Vagina (tissue), 2 donors: ENCODE results near the gene ACP7. TPM values are rescaled to one million over a fixed set of nuclear protein-coding genes. Genes with fewer than 3 reads are reported as not detected.

Source experiments
- DNase-seq, 2 donors: peaks; one replicate each; pipeline ENCODE4 v3.0.0-alpha.2; 2017; ENCODE audit errors: extremely low spot score in 2 of 2
- H3K27ac ChIP-seq: fragments of 200-600 bp; sonication (generic); one replicate; pipeline ENCODE4 v1.5.1; 2019
- H3K27me3 ChIP-seq: fragments of 200-600 bp; sonication (generic); one replicate; pipeline ENCODE4 v1.5.1; 2019
- H3K36me3 ChIP-seq, 2 donors: fragments of 200-600 bp; sonication (generic); one replicate each; pipeline ENCODE4 v1.5.1; 2017 to 2019
- H3K4me1 ChIP-seq: fragments of 200-600 bp; sonication (generic); one replicate; pipeline ENCODE4 v1.5.1; 2019
- H3K4me3 ChIP-seq, 2 donors: fragments of 200-600 bp; sonication (generic); 1 replicate in 1 of 2; 2 replicates in 1 of 2; pipeline ENCODE4 v1.5.1; 2016 to 2019
- H3K9me3 ChIP-seq: fragments of 200-600 bp; sonication (generic); one replicate; pipeline ENCODE4 v1.5.1; 2019
- CTCF ChIP-seq, 3 experiments: fragments of 450-650 bp in 2 of 3; fragments of 200-600 bp in 1 of 3; sonication (generic) in 1 of 3; IDR thresholded peaks; one replicate each; pipeline ENCODE4 v1.5.1; 2017 to 2019; ENCODE audit warnings: antibody characterized with exemption in 3 of 3, mild to moderate bottlenecking in 2 of 3, moderate library complexity in 2 of 3
- POLR2A ChIP-seq, 2 donors: fragments of 450-650 bp; IDR thresholded peaks; one replicate each; pipeline ENCODE4 v1.6.1; 2017; ENCODE audit warnings: antibody characterized with exemption in 2 of 2, mild to moderate bottlenecking in 2 of 2, moderate library complexity in 2 of 2
- POLR2AphosphoS5 ChIP-seq, 2 donors: sonication (generic); formaldehyde crosslinking; IDR thresholded peaks; one replicate each; pipeline ENCODE4 v1.9.0; 2017; ENCODE audit warnings: antibody characterized with exemption in 2 of 2, mild to moderate bottlenecking in 2 of 2, low read depth in 1 of 2; ENCODE audit not compliant: insufficient read depth in 1 of 2
- intact Hi-C: fragments of 100-400 bp; cut with DNase I; formaldehyde crosslinking; loops from one replicate; pipeline ENCODE4 v1.15.1; 2023
- total RNA-seq: library from RNA; depleted of rRNA; stranded (reverse); fragments of >200 nt; gene quantifications from one replicate; pipeline ENCODE4 v1.2.3, GENCODE V29; 2016

The ACP7 gene
- total RNA-seq, 1 donor from 2014 or later = not detected

GRCh38 chr19:39046037-39046821 is 37.9 kb upstream of the ACP7 start:
- H3K27ac ChIP-seq = no peak overlapping the region
- TF ChIP-seq CTCF (IDR thresholded peaks at IDR 0.05) = no peak
- TF ChIP-seq POLR2AphosphoS5 (IDR thresholded peaks at IDR 0.05; ENCODE audit: insufficient read depth in 1 of 2, low read depth in 1 of 2) = no peak
- no peak for TF ChIP-seq POLR2A (IDR thresholded peaks at IDR 0.05)
- intact Hi-C loops = no loop called here
- no peaks in the 10 kb centered on the region for H3K9me3 ChIP-seq
- no peak overlapping the region for H3K4me3 ChIP-seq
- H3K27me3 ChIP-seq = no peaks in the 10 kb centered on the region
- DNase-seq = no peak
- H3K36me3 ChIP-seq = no peaks in the 10 kb centered on the region
- no peaks in the 10 kb centered on the region for H3K4me1 ChIP-seq

- no peaks in the 10 kb centered on the region for H3K4me1 ChIP-seq
- intact Hi-C loops = no loop called here
- no peak overlapping the region for H3K27ac ChIP-seq
- no peaks in the 10 kb centered on the region for H3K36me3 ChIP-seq
- no peaks in the 10 kb centered on the region for H3K9me3 ChIP-seq
- H3K27me3 ChIP-seq = no peaks in the 10 kb centered on the region
- DNase-seq = no peak
- TF ChIP-seq CTCF (IDR thresholded peaks at IDR 0.05) (no peak), POLR2AphosphoS5 (IDR thresholded peaks at IDR 0.05; ENCODE audit: insufficient read depth in 1 of 2, low read depth in 1 of 2) (no peak), POLR2A (IDR thresholded peaks at IDR 0.05) (no peak)
- no peak overlapping the region for H3K4me3 ChIP-seq
These were observed 37.1 kb upstream of the ACP7 start for GRCh38 chr19:39047073-39047472.

- H3K27ac ChIP-seq = no peak overlapping the region
- intact Hi-C loops = no loop called here
- no peaks in the 10 kb centered on the region for H3K36me3 ChIP-seq
- no peaks in the 10 kb centered on the region for H3K9me3 ChIP-seq
- no peak overlapping the region for H3K4me3 ChIP-seq
- H3K4me1 ChIP-seq = no peaks in the 10 kb centered on the region
- TF ChIP-seq POLR2AphosphoS5 (IDR thresholded peaks at IDR 0.05; ENCODE audit: insufficient read depth in 1 of 2, low read depth in 1 of 2) = no peak
- peak; percentile 37 to 61 (median 44) for TF ChIP-seq CTCF (IDR thresholded peaks at IDR 0.05)
- no peak for DNase-seq
- no peaks in the 10 kb centered on the region for H3K27me3 ChIP-seq
These were observed 31.9 kb upstream of the ACP7 start for GRCh38 chr19:39052243-39052746.

GRCh38 chr19:39052846-39053245 is 31.3 kb upstream of the ACP7 start:
- TF ChIP-seq POLR2A (IDR thresholded peaks at IDR 0.05) = no peak
- TF ChIP-seq CTCF (IDR thresholded peaks at IDR 0.05) = no peak
- no peak for TF ChIP-seq POLR2AphosphoS5 (IDR thresholded peaks at IDR 0.05; ENCODE audit: insufficient read depth in 1 of 2, low read depth in 1 of 2)
- intact Hi-C loops = no loop called here
- DNase-seq = no peak

More at GRCh38 chr19:39052846-39053245, 31.3 kb upstream of the ACP7 start:
- Histone ChIP-seq H3K27ac (no peak overlapping the region), H3K9me3 (no peaks in the 10 kb centered on the region), H3K4me1 (no peaks in the 10 kb centered on the region), H3K36me3 (no peaks in the 10 kb centered on the region), H3K27me3 (no peaks in the 10 kb centered on the region), H3K4me3 (no peak overlapping the region)
